NCI-H526 (cell line): ENCODE results near the gene IL33.

ENCODE experiments used
- DNase-seq, 2 experiments: peaks; one replicate each; lab custom pipeline; 2025; lab: John Stamatoyannopoulos, UW

Gene IL33

GRCh38 chr9:6216951-6217350, 1.3 kb downstream of the IL33 start:
- no peak for DNase-seq

- no peak for DNase-seq
Observed at GRCh38 chr9:6218099-6218502, 2.5 kb downstream of the IL33 start.

GRCh38 chr9:6219040-6219439, 3.4 kb downstream of the IL33 start:
- DNase-seq, result no peak

- no peak for DNase-seq
Observed at GRCh38 chr9:6219981-6220380, 4.4 kb downstream of the IL33 start.

- DNase-seq, result no peak
Observed at GRCh38 chr9:6224393-6225154, 9.0 kb downstream of the IL33 start.

GRCh38 chr9:6226696-6227095, 11.1 kb downstream of the IL33 start:
- peak; percentile 76 to 78 for DNase-seq

- DNase-seq, result no peak
Observed at GRCh38 chr9:6229186-6229585, 13.6 kb downstream of the IL33 start.

GRCh38 chr9:6229619-6230018, 14.0 kb downstream of the IL33 start:
- DNase-seq, result no peak

- no peak for DNase-seq
Observed at GRCh38 chr9:6230037-6230780, 14.6 kb downstream of the IL33 start.

DNA sequence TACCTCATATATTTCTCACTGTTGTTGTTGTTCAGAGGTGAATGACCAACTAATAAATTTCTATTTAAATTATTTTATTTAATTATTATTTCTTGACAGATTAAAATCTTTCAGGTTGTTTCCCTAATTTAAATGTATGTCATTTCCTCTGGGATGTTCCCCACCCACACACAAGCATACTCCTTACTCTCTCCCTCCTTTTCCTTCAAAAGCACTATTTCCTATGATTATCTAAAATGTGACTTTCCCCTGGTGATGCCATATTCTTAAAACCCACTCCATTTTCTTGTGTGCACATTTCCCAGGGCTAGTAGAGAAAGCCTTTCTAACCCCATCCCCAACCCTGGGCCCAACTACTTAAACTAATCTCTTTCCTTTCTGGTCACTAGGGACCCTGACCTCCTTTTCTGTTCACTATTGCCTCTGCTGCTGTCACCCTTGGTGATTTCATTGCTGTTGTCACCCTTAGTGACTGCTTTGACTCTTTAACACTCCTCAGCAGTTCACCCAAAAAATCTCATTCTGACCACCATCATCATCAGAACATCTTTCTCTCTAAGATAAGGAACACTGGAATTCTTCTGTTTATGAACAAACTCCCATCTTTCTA, 16.8 kb downstream of the IL33 start:
- DNase-seq, result no peak

DNA sequence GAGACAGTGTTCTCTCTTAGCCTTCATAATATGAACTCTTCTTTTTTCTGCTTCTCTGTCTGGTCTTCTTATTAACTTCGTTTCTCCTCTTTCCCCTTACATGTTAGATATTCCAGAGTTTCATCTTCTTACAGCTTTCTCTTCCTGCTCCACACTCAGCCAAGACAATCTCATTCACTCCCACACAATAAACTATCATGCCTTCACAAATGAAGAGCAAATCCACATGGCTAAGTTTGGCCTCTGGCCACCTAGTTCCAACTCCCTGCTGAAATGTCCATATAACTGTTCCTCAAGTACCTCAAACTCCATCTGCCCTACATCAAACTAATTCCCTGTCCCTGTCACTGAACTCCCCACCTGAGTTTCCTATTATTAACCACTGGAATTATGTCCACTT, 18.4 kb downstream of the IL33 start:
- DNase-seq, result no peak

- DNase-seq, result no peak
Observed at GRCh38 chr9:6237267-6237666, 21.7 kb downstream of the IL33 start.

DNA sequence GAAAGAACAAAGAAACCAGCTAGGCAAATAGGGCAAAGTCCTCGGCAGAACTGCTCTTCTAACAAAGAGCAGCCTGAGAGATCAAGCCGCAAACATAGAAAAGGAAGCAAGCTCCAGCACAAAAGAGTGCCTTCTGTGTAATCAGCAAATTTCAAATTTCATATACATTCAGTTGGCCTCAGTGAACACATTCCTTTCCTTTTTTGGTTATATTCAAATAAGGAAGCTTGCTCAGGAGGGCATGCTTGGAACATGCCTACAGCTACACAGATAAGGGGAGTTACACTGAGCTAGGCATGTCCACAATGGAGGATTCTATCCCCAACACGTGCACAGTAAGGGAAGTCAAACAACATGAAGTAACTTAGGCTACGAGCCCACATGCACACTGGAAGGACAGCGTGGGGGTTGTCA, 23.4 kb downstream of the IL33 start:
- DNase-seq, result peak; percentile 55 to 60

DNA sequence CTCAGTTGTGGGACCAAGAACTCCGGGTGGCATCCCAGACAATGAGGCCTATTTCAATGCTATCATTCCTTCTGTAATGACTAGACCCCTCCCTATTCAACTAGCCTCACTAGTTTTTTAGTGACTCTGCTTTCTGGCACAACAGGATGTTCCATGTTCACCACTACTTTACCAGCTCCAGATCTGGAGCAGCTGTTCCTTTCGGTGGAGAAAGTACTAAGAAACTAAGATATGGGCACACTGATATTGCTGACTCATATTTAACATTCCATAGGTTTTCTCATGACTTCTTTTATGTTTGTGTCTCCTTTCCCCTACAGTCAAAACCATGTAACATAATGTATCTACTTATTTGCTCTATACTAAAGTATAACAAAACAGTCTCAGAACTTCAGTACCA, 24.1 kb downstream of the IL33 start:
- no peak for DNase-seq

GRCh38 chr9:6243746-6244145, 28.1 kb downstream of the IL33 start:
- DNase-seq, result no peak

DNA sequence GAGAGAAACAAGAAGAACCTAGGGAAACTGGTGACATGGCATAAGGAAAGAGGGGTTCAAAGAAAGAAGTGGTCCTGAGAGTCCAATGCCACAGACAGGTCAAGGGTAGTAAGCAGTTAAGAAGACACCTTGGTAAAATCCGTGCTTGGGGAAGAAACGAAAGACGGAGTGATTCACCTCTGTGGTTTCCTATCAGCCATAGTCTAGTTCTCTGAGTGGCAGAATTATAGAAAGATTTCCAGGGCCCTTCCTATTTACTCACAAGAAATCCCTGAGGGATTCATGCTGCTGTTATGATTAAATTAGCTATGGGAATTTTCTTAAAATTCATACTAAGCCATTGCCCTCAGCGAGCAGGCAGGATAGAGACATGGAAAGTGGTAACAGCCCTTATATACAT, 31.7 kb downstream of the IL33 start:
- no peak for DNase-seq

- DNase-seq, result no peak
Observed at GRCh38 chr9:6268826-6269397, 53.3 kb downstream of the IL33 start.

DNA sequence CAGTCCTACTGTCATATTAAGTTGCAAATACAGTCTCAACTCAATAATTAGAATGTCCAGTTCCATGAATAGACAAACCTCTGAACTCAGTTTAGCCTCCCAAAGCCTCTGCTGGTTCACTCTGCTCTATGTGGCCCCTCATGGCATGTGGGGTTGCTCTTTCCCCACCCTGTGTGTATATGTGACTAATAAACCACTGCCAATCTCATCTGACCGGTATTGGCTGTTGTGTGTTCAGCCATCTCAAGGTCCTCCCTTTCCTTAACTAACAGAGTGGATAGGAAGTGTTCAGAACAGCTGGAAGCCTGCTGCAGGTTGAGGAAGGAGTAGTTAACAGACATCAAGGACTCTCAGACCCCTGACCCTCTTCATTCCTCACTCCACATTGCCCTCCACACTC, 55.3 kb downstream of the IL33 start:
- DNase-seq, result no peak

DNA sequence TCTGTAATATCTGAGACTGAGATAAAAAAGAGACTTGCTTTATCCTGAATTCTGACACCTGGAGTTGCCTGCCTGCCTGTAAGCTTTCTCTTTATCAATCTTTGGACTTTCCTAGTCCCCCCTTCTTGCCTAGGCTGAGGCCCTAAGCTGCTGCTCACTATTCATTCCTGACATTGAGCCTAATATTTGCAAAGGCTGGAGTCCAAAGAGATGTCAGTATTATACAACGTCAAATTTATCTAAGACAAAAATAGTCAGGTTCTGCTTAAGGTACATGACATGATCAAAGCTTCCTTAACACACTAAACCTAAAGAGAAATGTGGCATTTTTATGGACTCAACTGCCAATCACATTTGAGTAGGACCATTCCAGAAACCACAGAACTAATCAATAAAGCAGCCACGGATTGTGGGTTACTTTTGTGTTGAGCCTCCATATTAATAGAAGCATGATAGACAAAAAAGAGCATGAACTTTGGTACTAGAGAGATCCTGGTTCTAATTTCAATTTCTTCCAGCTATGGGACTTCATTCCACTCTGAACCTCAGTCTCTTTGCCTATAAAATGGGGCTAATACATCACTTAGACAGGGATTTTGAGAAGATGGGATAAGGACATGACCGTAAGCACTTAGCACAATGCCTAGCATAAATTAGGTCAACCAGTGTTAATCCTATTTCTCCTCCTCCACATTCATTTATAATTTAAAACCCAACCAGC, 56.1 kb downstream of the IL33 start:
- DNase-seq, result no peak

DNA sequence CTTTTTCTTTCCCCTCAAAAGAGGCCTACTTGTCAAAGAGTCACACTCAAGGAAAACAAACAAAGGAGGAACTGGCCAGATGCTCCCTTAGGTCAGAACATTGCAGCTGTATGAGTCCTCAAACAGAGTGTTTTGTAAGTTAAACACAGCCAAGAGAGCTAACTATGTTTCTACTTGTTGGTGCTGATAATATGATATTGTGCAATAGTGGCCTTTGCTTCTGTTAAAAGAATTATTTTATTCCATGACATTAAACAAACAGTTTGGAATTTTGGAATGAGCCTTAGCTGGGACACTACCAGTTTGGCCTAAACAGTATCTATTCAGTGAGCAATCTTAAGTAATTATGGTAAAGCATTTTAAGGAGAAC, 56.6 kb downstream of the IL33 start:
- DNase-seq, result no peak

GRCh38 chr9:6277417-6277816, 61.8 kb downstream of the IL33 start:
- no peak for DNase-seq

DNA sequence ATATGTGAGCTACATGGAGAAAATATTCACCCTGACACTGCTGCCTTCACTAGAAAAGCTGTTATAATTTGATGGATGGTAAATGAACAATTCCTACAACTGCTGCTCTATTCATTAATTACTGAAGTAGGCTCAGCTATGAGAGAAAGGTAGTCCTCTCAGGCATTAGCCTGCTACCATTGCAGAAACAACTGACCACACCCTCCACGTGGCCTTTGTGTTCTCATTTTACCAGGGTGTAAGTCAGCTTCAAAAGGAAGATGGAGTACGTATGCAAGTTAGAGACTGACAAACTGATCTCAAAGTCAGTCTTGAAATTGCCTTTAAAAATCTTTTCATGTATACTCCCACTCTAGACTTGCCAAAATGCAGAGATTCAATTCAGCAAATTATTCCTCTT, 86.3 kb downstream of the IL33 start:
- DNase-seq, result no peak
